NCI-H2227 (cell line): ENCODE results near the gene HCFC1R1.
"Not testable (repeated sequence)": the region's sequence is repeated elsewhere in the genome, so short reads cannot be mapped to it uniquely, and the experiment has no call there.

Experiments used
- DNase-seq: peaks from one replicate; lab custom pipeline; 2025; ENCODE audit not compliant: unreplicated experiment; lab: John Stamatoyannopoulos, UW

Gene HCFC1R1

GRCh38 chr16:3057181-3058138 is 33.7 kb upstream of the HCFC1R1 start:
- no peak for DNase-seq

DNA sequence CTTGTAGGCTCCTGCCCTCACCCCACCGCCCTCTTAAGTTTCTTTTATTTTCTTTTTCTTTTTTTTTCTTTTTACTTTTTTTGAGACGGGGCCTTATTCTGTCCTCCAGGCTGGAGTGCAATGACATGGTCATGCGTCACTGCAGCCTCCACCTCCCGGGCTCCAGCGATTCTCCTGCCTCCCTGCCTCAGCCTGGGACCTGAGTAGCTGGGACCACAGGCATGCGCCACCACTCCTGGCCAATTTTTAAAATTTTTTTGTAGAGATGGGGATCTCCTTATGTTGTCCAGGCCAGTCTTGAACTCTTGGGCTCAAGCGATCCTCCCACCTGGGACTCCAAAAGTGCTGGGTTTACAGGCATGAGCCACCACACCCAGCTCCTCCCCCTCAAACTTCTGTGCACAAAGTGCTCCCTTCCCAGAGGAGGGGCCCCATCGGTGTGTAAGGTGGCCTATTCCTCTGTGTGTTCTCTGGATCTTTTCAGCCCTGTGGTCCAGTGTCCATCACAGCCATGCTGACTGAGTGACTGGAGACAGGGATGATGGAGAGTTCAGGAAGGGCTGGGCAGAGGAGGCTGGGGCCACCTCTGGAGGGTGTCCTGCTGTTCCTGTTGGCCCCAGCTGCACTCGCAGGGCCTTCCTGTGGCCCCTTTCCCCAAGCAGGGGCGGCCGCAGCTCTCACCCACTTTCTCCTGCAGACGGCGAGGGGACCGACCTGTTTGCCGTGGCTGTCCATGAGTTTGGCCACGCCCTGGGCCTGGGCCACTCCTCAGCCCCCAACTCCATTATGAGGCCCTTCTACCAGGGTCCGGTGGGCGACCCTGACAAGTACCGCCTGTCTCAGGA is 32.8 kb upstream of the HCFC1R1 start:
- DNase-seq = no peak

- DNase-seq = not testable (repeated sequence)
These were observed 32.0 kb upstream of the HCFC1R1 start for GRCh38 chr16:3055734-3056115.

DNA sequence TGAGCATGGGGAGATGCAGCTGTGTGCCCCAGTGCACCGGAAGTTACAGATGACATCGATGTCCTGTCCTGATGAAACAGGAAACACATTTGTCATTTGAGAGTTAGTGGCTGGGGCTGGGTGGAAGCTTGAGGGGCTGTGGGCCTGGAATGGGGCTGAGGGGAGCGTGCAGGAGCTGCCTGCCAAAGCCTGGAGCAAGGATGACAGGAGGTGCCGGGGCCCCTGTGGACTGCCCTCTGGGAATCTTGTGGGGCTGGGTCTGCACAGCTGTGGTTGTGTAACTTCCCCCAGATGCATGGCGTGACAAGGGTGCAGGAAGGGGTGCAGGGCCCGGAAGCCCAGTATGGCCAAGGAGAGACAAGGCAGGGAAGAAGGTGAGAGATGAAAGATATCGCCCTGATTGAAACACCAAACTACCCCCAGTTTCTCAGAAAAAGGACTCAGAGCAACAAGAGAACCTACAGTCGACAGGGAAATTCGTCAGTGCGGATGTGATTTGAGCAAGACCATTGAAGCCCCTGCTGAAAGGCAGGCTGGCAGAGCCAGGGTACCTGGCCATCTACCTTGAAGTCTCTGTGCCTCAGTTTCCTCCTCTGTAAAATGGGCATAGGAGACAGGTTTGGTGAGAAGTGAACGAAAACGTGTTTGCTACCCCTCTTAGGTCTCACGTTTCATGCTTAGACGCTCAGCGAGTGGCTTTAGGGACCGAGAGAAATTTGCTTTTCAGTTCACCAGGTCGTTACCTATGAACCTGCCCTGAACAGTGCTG is 31.4 kb upstream of the HCFC1R1 start:
- no peak for DNase-seq

GRCh38 chr16:3053330-3053710 is 29.6 kb upstream of the HCFC1R1 start:
- DNase-seq = not testable (repeated sequence)

GRCh38 chr16:3052571-3053329 is 29.0 kb upstream of the HCFC1R1 start:
- not testable (repeated sequence) for DNase-seq

- DNase-seq = no peak
These were observed 27.8 kb upstream of the HCFC1R1 start for GRCh38 chr16:3051494-3051893.

GRCh38 chr16:3051009-3051408 is 27.3 kb upstream of the HCFC1R1 start:
- DNase-seq = no peak

GRCh38 chr16:3050487-3050886 is 26.7 kb upstream of the HCFC1R1 start:
- DNase-seq = no peak

DNA sequence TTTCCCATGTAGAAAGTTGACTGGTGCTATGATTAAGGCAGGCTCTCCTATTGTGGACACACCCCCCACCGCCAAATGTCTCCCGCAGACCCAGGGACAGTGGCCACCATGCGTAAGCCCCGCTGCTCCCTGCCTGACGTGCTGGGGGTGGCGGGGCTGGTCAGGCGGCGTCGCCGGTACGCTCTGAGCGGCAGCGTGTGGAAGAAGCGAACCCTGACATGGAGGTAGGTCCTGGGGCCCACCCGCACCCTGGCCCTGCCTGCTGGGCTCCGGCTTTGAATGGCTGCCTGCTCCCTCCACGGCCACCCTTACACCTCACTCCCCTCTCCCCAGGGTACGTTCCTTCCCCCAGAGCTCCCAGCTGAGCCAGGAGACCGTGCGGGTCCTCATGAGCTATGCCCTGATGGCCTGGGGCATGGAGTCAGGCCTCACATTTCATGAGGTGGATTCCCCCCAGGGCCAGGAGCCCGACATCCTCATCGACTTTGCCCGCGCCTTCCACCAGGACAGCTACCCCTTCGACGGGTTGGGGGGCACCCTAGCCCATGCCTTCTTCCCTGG is 26.3 kb upstream of the HCFC1R1 start:
- no peak for DNase-seq

GRCh38 chr16:3047387-3047720 is 23.6 kb upstream of the HCFC1R1 start:
- DNase-seq = no peak

- DNase-seq = no peak
These were observed 23.1 kb upstream of the HCFC1R1 start for GRCh38 chr16:3046641-3047386.

- no peak for DNase-seq
These were observed 22.3 kb upstream of the HCFC1R1 start, which contains the start of gene MMP25 for GRCh38 chr16:3045758-3046640. MMP25 (plus strand) TSS chr16:3046561; CDS start chr16:3046918, 357 bp downstream.

DNA sequence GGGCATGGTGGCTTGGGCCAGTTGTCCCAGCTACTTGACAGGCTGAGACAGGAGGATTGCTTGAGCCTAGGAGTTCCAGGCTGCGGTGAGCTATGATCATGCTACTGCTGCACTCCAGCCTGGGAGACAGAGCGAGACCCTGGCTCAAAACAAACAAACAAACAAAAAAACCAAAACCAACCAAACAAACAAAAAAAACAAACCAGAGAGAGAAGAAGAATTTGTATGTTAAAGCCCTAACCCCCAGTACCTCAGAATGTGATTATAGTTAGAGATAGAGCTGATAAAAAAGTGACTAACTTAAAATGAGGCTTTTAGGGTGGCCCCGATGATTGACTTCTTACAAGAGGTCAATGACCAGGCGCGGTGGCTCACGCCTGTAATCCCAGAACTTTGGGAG is 21.0 kb upstream of the HCFC1R1 start:
- DNase-seq = no peak

DNA sequence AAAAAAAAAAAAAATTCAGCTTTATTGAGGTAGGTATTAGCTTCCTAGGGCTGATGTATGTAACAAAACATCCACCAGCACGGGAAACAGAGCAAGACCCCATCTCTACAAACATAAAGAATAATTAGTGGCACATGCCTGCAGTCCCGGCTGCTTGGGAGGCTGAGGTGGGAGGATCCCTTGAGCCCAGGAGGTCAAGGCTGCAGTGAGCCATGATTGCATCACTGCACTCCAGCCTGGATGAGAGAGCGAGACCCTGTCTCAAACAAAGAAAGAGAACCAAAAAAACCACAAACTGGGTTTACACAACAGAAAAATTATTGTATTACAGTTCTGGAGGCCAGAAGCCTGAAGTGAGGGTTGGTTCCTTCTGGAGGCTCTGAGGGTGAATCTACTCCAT is 18.6 kb upstream of the HCFC1R1 start:
- no peak for DNase-seq

DNA sequence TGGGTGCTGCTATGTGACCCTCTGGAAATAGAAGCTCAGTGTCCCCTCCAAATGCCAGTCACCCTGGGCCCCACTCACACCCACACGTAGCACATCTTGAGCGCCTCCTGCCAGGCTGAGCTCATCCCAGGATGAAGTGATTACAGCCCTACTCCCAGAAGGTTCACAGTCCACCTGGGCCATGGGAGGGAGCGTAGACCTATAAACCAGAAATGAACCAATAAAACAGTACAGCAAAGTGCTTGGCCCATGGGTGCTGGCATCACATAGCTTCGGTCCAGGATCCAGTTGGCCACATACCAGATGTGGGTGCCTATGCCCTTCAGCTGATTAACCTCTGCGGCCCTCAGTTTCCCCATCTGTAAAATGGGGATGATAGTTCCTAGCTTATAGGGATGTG is 15.2 kb upstream of the HCFC1R1 start:
- no peak for DNase-seq

DNA sequence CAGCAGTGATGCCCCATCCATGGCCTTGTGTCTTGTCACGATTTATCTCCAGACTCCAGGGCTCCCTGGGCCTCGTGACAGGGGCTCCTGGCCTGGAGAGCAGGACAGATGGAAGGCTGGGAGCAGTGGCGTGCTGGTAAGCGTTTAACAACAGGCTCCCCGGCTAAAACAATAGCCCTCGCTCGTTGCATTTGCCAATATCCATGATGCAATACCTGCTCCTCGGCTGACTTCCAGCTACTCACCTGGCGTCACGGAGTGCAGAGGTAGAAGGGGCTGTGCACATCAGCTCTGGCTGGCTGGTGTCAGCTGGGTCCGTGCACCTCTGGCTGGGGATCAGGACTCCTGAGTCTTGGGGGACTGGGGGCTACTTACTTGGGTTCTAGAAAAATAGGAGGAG is 14.5 kb upstream of the HCFC1R1 start:
- no peak for DNase-seq

DNA sequence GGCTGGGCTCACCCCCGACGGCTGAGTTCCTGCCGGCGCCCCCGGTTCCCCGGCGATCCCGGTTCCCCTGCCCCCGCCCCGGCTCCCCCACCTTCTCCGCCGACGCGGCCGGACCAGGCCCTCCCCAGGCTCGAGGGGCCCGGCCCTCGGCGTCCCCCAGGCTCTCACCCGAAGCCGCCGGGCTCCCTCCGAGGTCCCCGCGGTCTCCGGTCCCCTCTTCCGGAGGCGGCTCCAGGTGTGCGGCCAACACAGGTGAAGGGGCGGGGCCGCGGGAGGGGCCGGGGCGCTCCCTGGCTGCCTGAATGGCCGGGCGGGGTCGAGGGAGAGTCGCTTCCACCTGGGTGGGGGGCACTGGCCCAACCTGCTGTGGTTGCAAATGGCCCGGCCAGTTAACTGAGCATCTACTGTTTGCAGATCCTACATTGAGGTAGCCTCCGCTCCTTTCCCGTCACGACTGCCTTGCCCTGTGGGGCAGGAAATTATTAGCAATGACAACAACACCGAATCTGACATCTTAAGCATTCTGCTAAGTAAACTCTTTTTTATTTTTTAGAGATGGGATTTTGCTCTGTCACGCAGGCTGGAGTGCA is 13.1 kb upstream of the HCFC1R1 start, which contains the start of gene BICDL2:
TSS of gene BICDL2 (minus strand) at position 219 of the 590 bp plus-strand sequence. CDS start 1,448 bp downstream, outside the sequence.
- DNase-seq = no peak
